Aorta (tissue), 5 donors: ENCODE results near the gene C1QTNF3. TPM values are rescaled to one million over a fixed set of nuclear protein-coding genes. Genes with fewer than 3 reads are reported as not detected.
A peak's percentile ranks its signal among the peaks of the same experiment; 100 is the strongest.

Source experiments
- ATAC-seq: fragments of 200-7000 bp; cut with Tn5 transposase; one replicate; pipeline ENCODE4 v1.9.1; 2022; ENCODE audit warnings: moderate library complexity; ENCODE audit not compliant: low FRiP score
- DNase-seq, 2 donors: peaks; one replicate each; pipeline ENCODE4 v3.0.0-alpha.2; 2020
- H3K27ac ChIP-seq, 2 donors: one replicate each; pipeline ENCODE4 v1.5.1; 2013; ENCODE audit warnings: low read length in 2 of 2, mild to moderate bottlenecking in 2 of 2, moderate library complexity in 2 of 2, control low read depth in 1 of 2, inconsistent platforms in 1 of 2, low read depth in 1 of 2
- H3K27me3 ChIP-seq, 2 donors: one replicate each; pipeline ENCODE4 v1.6.1; 2013; ENCODE audit warnings: control low read depth in 1 of 2, low read length in 1 of 2, mild to moderate bottlenecking in 1 of 2, moderate library complexity in 1 of 2; ENCODE audit not compliant: insufficient read depth in 2 of 2, control insufficient read depth in 1 of 2
- H3K36me3 ChIP-seq, 2 donors: one replicate each; pipeline ENCODE4 v1.6.1; 2013; ENCODE audit warnings: control low read depth in 1 of 2, low read length in 1 of 2, mild to moderate bottlenecking in 1 of 2; ENCODE audit not compliant: insufficient read depth in 2 of 2, control insufficient read depth in 1 of 2
- H3K4me1 ChIP-seq, 2 donors: one replicate each; pipeline ENCODE4 v1.6.1; 2013; ENCODE audit warnings: low read length in 2 of 2, control low read depth in 1 of 2, mild to moderate bottlenecking in 1 of 2, moderate library complexity in 1 of 2; ENCODE audit not compliant: insufficient read depth in 2 of 2, control insufficient read depth in 1 of 2
- H3K4me3 ChIP-seq, 2 donors: one replicate each; pipeline ENCODE4 v1.5.1; 2013; ENCODE audit warnings: low read length in 2 of 2, control low read depth in 1 of 2, mild to moderate bottlenecking in 1 of 2
- H3K9me3 ChIP-seq: one replicate; pipeline ENCODE4 v1.6.1; 2013; ENCODE audit warnings: mild to moderate bottlenecking, low read length; ENCODE audit not compliant: control insufficient read depth
- WGBS, 2 donors: extraction: QIAGEN DNeasy Blood & Tissue Kit; methylation state at CpG; one replicate each; pipeline ENCODE4 v1.1.7; 2013; 5-methylcytosine and 5-hydroxymethylcytosine counted together
- intact Hi-C, 2 donors: fragments of 100-400 bp; cut with DNase I; formaldehyde crosslinking; loops; one replicate each; pipeline versions ENCODE4 v1.14.2 to v1.15.0; 2022
- polyA plus RNA-seq, 2 donors: library from polyadenylated mRNA; stranded (reverse); fragments of 200-250 nt; gene quantifications; one replicate each; pipeline ENCODE4 v1.2.3, GENCODE V29; 2013
- total RNA-seq, 2 donors: library from RNA; stranded (reverse); fragmentation: NEBNext Ultra II Directional; extraction: Animal tissue kit (Norgen Biotek cat#: 25700); gene quantifications; one replicate each; pipeline ENCODE4 v1.2.1, GENCODE V29; 2021
- donor health status: healthy with polysubstance abuse.
- donor health status: Bipolar disorder and iron deficiency.
- donor health status: DM: no; HTN: no; CAD: no.
- donor health status: DM: no; HTN: no; CAD: no.
- donor health status: DM: yes; HTN: yes; CAD: no.

The C1QTNF3 gene
- total and polyA plus RNA-seq, 4 donors, result 3.1 to 38.8 (median 5.6) TPM; not detected in 1

DNA sequence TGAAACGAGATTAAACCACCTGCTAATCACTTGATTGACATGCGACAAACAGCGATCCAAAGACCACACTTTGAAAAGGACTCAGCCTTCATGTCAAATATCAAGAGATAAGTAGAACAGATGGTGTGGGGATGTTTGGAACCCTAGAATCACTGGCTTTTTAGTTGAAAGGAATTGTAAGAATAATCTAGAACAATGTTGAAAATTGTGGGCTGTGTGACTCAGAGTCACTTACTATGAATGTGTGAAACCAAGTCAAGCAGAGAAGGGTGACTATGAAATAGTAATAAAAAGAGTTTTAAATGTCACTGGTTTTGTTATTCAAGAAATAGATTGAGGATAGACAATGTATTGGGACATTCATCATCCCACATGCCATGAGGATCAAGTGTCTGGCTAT lies 14.1 kb upstream of the C1QTNF3 start:
- Histone ChIP-seq H3K27ac (no peak overlapping the region), H3K4me3 (no peak overlapping the region), H3K9me3 (no peaks in the 10 kb centered on the region), H3K36me3 (peaks cover 0 to 3% of the 10 kb centered on the region in 2 donors), H3K27me3 (no peaks in the 10 kb centered on the region), H3K4me1 (no peaks in the 10 kb centered on the region)
- 90 to 96% methylated on average over 3 of the region's 3 CpGs for WGBS, 2 donors
- ATAC-seq (no peak), DNase-seq (no peak)
- intact Hi-C loops, result no loop called here

DNA sequence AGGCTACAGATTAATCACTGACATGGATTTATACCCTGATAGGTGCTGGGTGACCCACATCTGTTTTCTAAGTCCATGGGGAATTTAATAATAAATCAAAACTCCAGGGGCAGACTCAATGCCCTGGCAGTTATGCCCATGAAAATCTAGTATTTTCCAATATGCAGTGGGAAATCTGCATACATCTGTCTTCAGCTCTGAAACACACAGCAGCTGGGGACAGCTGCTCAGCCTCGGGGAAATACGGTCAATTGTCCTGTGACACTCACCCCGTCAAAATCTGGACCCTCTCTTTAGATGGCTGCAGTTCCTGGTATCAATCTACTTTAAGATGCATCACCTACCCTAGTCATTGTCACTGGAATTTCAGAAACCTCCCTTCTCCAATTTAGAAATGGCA lies 12.7 kb upstream of the C1QTNF3 start:
- intact Hi-C loops, result no loop called here
- H3K36me3 ChIP-seq, result peaks cover 0 to 3% of the 10 kb centered on the region in 2 donors
- no peaks in the 10 kb centered on the region for H3K9me3 ChIP-seq
- 84 to 90% methylated on average over 3 of the region's 3 CpGs for WGBS, 2 donors
- ATAC-seq, result no peak
- no peaks in the 10 kb centered on the region for H3K4me1 ChIP-seq
- no peaks in the 10 kb centered on the region for H3K27me3 ChIP-seq
- no peak overlapping the region for H3K27ac ChIP-seq
- DNase-seq, result no peak
- no peak overlapping the region for H3K4me3 ChIP-seq

DNA sequence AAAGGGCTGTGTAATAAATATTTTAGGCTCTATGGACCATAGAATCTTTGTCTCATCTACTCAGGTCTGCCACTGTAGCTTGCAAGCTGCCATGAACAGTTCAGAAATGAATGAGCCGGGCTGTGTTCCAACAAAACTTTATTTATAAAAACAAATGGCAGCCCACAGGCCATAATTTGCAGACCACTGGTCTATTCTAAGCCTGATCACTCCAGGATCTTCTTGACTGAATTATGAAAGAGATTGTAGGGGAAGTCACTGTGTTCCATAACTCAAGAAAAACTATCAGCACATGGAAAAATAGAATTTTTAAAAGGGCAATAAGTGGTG lies 11.4 kb upstream of the C1QTNF3 start:
- no peaks in the 10 kb centered on the region for H3K27me3 ChIP-seq
- 96 to 98% methylated on average over 1 of the region's 1 CpG for WGBS, 2 donors

DNA sequence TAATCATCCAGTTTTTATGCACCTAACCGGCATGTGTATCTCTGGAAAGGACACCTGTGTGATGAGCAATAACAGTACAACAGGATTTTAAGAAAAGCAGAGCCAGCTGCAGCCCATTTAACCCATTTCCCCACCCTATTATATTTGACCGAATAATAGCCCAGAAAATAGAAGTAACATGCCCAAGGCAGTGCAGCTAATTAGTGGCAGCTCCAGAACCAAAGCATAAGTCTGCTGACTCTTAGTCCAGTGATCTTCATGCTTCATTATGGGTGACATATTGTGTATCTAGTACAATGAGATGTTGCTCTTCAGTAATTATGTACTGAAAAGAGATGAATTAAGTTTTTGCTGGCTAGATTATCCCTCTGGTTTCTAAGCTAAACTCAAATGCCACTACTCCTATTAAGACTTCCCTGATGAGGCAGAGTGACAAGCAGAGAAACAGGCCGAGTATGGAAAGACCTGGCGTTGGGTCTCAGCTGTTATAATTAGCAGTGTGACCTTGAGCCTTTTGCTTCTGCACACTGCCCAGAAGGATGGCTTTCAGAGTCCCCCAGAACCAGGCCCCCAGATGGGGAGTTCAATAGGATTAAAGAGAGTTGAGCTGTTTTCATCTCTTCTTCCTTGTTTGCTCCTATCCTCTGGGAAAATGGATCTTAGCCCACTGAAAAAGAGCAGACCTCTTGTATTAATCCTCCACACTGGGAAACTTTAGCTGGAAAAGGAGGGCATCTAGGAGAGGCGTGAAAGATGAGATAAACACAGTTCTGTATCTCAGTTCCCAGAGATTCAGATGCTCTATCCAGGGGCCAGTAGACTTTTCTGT lies 10.8 kb upstream of the C1QTNF3 start:
- no peaks in the 10 kb centered on the region for H3K4me1 ChIP-seq
- H3K36me3 ChIP-seq, result no peaks in the 10 kb centered on the region
- no peaks in the 10 kb centered on the region for H3K9me3 ChIP-seq
- no peak overlapping the region for H3K4me3 ChIP-seq
- no peak for DNase-seq
- WGBS, 2 donors, result 88 to 90% methylated on average over 5 of the region's 5 CpGs
- peak overlapping the region; percentile 14 to 15 for H3K27ac ChIP-seq
- intact Hi-C loops, result loop anchor here in 1 of 2 donors (5.0 kb wide), 1 partner anchor 46 kb away; the partner anchor contains the start of gene AMACR
- ATAC-seq, result no peak
- H3K27me3 ChIP-seq, result no peaks in the 10 kb centered on the region

More for the DNA sequence above, 11.4 kb upstream of the C1QTNF3 start:
- H3K4me1 ChIP-seq, result no peaks in the 10 kb centered on the region
- H3K27ac ChIP-seq, result no peak overlapping the region
- H3K9me3 ChIP-seq, result no peaks in the 10 kb centered on the region
- ATAC-seq (no peak), DNase-seq (no peak)
- no peaks in the 10 kb centered on the region for H3K36me3 ChIP-seq
- H3K4me3 ChIP-seq, result no peak overlapping the region
- intact Hi-C loops, result loop anchor here in 1 of 2 donors (5.0 kb wide), 1 partner anchor 47 kb away; the partner anchor contains the start of gene AMACR

DNA sequence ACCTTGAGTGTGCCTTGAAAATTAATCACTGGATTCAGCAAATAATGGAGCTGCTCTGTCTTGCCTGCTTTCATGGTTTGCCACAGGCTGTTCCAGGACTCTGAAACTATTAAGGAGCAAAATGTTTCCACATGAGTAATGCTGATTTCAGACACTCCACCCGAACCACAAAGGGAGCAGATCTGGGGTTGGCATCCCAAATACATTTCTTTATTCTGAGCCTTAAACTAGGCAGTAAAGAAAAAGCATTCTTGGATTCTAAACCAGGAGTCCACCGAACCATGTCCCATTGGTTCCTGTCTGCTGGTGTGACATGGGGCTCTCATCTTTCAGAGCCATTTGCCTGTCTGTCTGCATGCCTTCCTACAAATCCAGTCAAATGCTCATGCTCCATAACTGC lies 10.1 kb upstream of the C1QTNF3 start:
- H3K4me1 ChIP-seq, result no peaks in the 10 kb centered on the region
- WGBS, 2 donors, result 14 to 15% methylated on average over 2 of the region's 2 CpGs
- H3K27ac ChIP-seq, result peak overlapping the region in 1 of 2 donors; percentile 15
- intact Hi-C loops, result loop anchor here in 1 of 2 donors (5.0 kb wide), 1 partner anchor 46 kb away; the partner anchor contains the start of gene AMACR
- no peaks in the 10 kb centered on the region for H3K36me3 ChIP-seq
- peak; percentile 72 for ATAC-seq
- no peaks in the 10 kb centered on the region for H3K27me3 ChIP-seq
- no peak for DNase-seq
- H3K4me3 ChIP-seq, result no peak overlapping the region
- H3K9me3 ChIP-seq, result no peaks in the 10 kb centered on the region

DNA sequence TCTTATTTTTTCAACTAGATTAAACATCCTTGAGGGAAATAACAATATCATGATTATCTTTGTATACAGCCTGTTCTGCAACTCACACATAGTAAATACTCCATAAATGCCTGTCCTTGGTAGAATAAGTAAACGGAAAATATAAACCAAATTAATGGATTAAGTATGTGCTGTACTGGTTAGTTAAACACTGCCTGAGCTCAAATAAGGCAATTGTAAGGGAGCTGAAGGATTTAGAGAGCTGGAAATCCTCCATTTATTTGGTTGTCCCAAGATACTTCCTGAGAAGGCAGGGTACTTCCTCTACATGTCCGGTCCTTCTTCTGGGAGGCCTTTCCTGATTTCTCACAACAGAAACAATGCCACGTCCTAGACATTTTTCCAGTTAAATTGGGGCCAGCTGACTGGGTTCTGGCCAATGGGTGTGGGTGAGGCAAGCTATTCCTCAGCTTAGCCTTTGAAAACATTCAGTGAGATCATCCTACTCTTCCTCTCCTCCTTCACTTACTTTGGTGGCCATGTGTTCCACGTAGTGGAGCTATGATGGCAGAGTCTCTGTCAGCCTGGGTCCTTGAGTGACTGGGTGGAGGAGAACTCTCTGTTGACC lies 8.5 kb upstream of the C1QTNF3 start:
- WGBS, 2 donors, result 92 to 95% methylated on average over 4 of the region's 4 CpGs
- Histone ChIP-seq H3K9me3 (no peaks in the 10 kb centered on the region), H3K27ac (no peak overlapping the region), H3K4me3 (no peak overlapping the region), H3K27me3 (no peaks in the 10 kb centered on the region), H3K4me1 (no peaks in the 10 kb centered on the region), H3K36me3 (no peaks in the 10 kb centered on the region)
- ATAC-seq (no peak), DNase-seq (no peak)
- intact Hi-C loops, result loop anchor here in 1 of 2 donors (5.0 kb wide), 1 partner anchor 44 kb away; the partner anchor contains the start of gene AMACR

DNA sequence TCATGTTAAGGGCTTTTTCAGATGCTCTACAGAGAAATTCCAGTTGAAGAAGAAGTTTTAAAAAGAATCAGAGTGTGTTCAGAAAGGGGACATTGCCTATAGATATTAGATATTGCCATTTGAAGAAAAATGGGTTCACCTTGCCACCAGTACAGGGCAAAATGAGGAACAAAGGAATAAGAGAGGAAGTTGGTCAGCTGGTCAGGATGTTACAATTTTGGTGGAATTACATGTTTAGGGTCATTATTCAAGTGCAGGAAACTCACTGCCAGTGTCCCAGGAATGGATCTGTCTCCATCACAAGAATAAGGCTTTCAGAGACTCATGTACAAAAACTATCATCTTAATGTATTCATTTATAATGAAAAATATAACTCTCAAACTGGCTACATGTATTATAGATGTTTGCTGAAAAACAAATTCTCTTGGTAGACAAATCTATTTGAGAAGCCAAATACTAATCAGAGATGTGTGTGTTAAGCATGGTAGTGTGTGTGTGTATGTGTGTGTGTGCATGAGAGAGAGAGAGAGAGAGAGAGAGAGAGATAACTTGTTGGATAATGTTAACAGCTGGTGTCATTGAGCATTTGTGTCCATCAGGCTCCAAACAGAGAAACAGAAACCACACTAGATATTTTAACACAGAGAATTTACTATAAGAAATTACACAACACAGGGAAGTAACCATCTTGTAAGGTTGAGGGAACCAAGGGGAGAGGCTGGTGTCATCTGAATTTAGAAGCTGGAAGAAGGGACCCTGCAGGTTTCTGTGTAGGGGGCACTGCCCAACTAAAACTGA lies 5.0 kb upstream of the C1QTNF3 start:
- Histone ChIP-seq H3K27ac (no peak overlapping the region), H3K4me3 (no peak overlapping the region), H3K9me3 (no peaks in the 10 kb centered on the region), H3K4me1 (peaks cover 0 to 13% of the 10 kb centered on the region in 2 donors), H3K36me3 (no peaks in the 10 kb centered on the region), H3K27me3 (no peaks in the 10 kb centered on the region)
- DNase-seq, result no peak
- intact Hi-C loops, result no loop called here
- ATAC-seq, result no peak

GRCh38 chr5:34047143-34047542 lies 4.1 kb upstream of the C1QTNF3 start:
- ATAC-seq, result no peak
- Histone ChIP-seq H3K27me3 (no peaks in the 10 kb centered on the region), H3K27ac (no peak overlapping the region), H3K9me3 (no peaks in the 10 kb centered on the region), H3K4me3 (no peak overlapping the region), H3K36me3 (no peaks in the 10 kb centered on the region), H3K4me1 (peaks cover 0 to 14% of the 10 kb centered on the region in 2 donors)
- 85 to 91% methylated on average over 4 of the region's 4 CpGs for WGBS, 2 donors
- no peak for DNase-seq
- intact Hi-C loops, result no loop called here
